ENCODE measurements around the gene CCNL2.

Gene CCNL2

DNA sequence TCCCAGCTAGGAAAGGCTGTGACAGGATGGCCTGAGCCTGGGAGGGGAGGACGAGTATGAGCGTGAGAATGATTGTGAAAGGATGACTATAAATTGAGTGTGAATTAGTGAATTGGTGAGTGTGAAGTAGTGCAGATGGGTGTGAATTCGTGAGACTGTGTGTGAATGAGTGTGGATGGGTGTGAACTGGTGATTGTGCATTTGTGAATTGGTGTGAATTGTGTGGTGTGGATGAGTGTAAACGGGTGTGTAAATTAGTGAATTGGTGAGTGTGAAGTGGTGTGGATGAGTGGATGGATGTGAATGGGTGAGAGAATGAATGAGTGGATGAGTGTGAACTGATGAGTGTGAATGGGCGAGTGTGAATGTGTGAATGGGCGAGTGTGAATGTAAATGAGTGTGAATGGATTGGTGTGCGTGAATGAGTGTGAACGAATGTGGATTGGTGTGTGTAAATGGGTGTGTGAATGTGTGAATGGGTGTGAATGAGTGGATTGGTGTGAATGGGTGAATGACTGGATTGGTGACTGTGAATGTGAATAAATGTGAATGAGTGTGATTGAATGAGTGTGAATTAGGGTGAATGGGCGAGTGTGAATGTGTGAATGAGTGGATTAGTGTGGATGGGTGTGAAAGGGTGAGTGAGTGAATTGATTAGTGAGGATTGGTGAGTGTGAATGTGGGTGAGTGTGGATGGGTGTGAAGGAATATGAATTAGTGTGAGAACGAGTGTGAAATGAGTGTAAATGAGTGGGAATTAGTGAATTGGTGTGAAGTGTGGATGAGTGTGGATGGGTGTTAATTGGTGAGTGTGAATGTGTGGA, 33.0 kb downstream of the CCNL2 start:
- Histone ChIP-seq H3K9ac (ENCODE audit: low read length) (no peak overlapping the region), H3K4me1 (ENCODE audit: low read length) (peaks cover 6% of the 10 kb centered on the region; the same call in 1 of the 2 replicates), H3K27ac (ENCODE audit: low read length) (no peak overlapping the region), H3K36me3 (replicated peaks; ENCODE audit: low read depth, low read length) (no peaks in the 10 kb centered on the region), H2AFZ (ENCODE audit: low read depth, low read length) (no peak overlapping the region), H3K4me2 (ENCODE audit: low read length) (no peak overlapping the region), H3K27me3 (ENCODE audit: low read depth, low read length) (no peaks in the 10 kb centered on the region), H4K20me1 (ENCODE audit: insufficient read depth, low read length) (no peaks in the 10 kb centered on the region), H3K9me3 (ENCODE audit: insufficient read depth, low read length) (peaks cover 10% of the 10 kb centered on the region; the same call in 1 of the 2 replicates), H3K4me3 (ENCODE audit: low read length) (no peak overlapping the region), H3K79me2 (ENCODE audit: low read length) (no peaks in the 10 kb centered on the region)
- TF ChIP-seq EZH2phosphoT487 (IDR thresholded peaks at IDR 0.05; ENCODE audit: low read depth) (no peak), CTCF (IDR thresholded peaks at IDR 0.05; ENCODE audit: low read depth, low read length) (no peak)

DNA sequence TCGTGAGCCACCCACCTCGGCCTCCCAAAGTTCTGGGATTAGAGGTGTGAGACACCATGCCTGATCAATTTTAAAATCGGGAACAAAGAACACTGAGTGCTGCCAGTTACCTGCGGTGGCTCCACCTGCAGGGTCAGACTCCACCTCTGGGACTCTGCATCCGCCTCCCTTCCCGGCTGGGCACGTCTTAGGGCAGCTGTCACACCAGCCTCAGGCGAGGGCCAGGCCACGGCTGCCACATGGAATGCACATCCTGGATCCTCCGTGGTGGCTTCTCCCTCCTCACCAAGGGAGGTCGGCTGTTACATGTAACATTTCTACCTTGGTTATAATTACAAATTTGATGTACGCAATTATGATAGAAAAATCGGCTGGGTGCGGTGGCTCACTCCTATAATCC, 34.9 kb downstream of the CCNL2 start:
- no peaks in the 10 kb centered on the region for H3K36me3 ChIP-seq (replicated peaks; ENCODE audit: low read depth, low read length)
- no peaks in the 10 kb centered on the region for H4K20me1 ChIP-seq (ENCODE audit: insufficient read depth, low read length)
- TF ChIP-seq EZH2phosphoT487 (IDR thresholded peaks at IDR 0.05; ENCODE audit: low read depth) (no peak), CTCF (IDR thresholded peaks at IDR 0.05; ENCODE audit: low read depth, low read length) (no peak)
- H3K4me3 ChIP-seq (ENCODE audit: low read length): no peak overlapping the region
- no peak overlapping the region for H3K4me2 ChIP-seq (ENCODE audit: low read length)
- no peaks in the 10 kb centered on the region for H3K79me2 ChIP-seq (ENCODE audit: low read length)
- no peak overlapping the region for H3K27ac ChIP-seq (ENCODE audit: low read length)
- H3K4me1 ChIP-seq (ENCODE audit: low read length): peaks cover 6% of the 10 kb centered on the region; the same call in 1 of the 2 replicates
- H3K27me3 ChIP-seq (ENCODE audit: low read depth, low read length): peaks cover under 1% of the 10 kb centered on the region; the same call in 1 of the 2 replicates
- H3K9me3 ChIP-seq (ENCODE audit: insufficient read depth, low read length): peaks cover 10% of the 10 kb centered on the region; the same call in 1 of the 2 replicates
- H2AFZ ChIP-seq (ENCODE audit: low read depth, low read length): no peak overlapping the region
- no peak overlapping the region for H3K9ac ChIP-seq (ENCODE audit: low read length)

- Histone ChIP-seq H3K79me2 (ENCODE audit: low read length) (no peaks in the 10 kb centered on the region), H3K4me2 (ENCODE audit: low read length) (peak overlapping the region; percentile 29), H4K20me1 (ENCODE audit: insufficient read depth, low read length) (no peaks in the 10 kb centered on the region), H3K27ac (ENCODE audit: low read length) (no peak overlapping the region), H3K4me1 (ENCODE audit: low read length) (peaks cover 17% of the 10 kb centered on the region; the same call in 1 of the 2 replicates), H3K36me3 (replicated peaks; ENCODE audit: low read depth, low read length) (no peaks in the 10 kb centered on the region), H2AFZ (ENCODE audit: low read depth, low read length) (no peak overlapping the region), H3K27me3 (ENCODE audit: low read depth, low read length) (peaks cover 17% of the 10 kb centered on the region), H3K9ac (ENCODE audit: low read length) (no peak overlapping the region), H3K9me3 (ENCODE audit: insufficient read depth, low read length) (peaks cover 6% of the 10 kb centered on the region; the same call in 1 of the 2 replicates), H3K4me3 (ENCODE audit: low read length) (no peak overlapping the region)
- TF ChIP-seq CTCF (IDR thresholded peaks at IDR 0.05; ENCODE audit: low read depth, low read length) (no peak), EZH2phosphoT487 (IDR thresholded peaks at IDR 0.05; ENCODE audit: low read depth) (no peak)
Observed at GRCh38 chr1:1361982-1362423, 37.1 kb downstream of the CCNL2 start.

GRCh38 chr1:1361233-1361981, 37.7 kb downstream of the CCNL2 start:
- Histone ChIP-seq H3K36me3 (replicated peaks; ENCODE audit: low read depth, low read length) (no peaks in the 10 kb centered on the region), H3K27ac (ENCODE audit: low read length) (no peak overlapping the region), H3K4me2 (ENCODE audit: low read length) (peak overlapping the region; percentile 29; the same call in 1 of the 2 replicates), H3K79me2 (ENCODE audit: low read length) (no peaks in the 10 kb centered on the region), H3K4me1 (ENCODE audit: low read length) (peaks cover 17% of the 10 kb centered on the region; the same call in 1 of the 2 replicates), H2AFZ (ENCODE audit: low read depth, low read length) (no peak overlapping the region), H3K9ac (ENCODE audit: low read length) (no peak overlapping the region), H4K20me1 (ENCODE audit: insufficient read depth, low read length) (no peaks in the 10 kb centered on the region), H3K9me3 (ENCODE audit: insufficient read depth, low read length) (peaks cover under 1% of the 10 kb centered on the region; the same call in 1 of the 2 replicates), H3K4me3 (ENCODE audit: low read length) (no peak overlapping the region), H3K27me3 (ENCODE audit: low read depth, low read length) (peaks cover 17% of the 10 kb centered on the region)
- TF ChIP-seq CTCF (IDR thresholded peaks at IDR 0.05; ENCODE audit: low read depth, low read length): no peak
- no peak for TF ChIP-seq EZH2phosphoT487 (IDR thresholded peaks at IDR 0.05; ENCODE audit: low read depth)
